HG03354 (cell line): ENCODE results near the gene ELK3.

Experiments
- ATAC-seq: cut with Tn5 transposase; IDR thresholded peaks from one replicate; pipeline ENCODE4 v1.9.1; 2021; ENCODE audit warnings: mild to moderate bottlenecking; ENCODE audit not compliant: unreplicated experiment, poor library complexity, severe bottlenecking

Gene ELK3

DNA sequence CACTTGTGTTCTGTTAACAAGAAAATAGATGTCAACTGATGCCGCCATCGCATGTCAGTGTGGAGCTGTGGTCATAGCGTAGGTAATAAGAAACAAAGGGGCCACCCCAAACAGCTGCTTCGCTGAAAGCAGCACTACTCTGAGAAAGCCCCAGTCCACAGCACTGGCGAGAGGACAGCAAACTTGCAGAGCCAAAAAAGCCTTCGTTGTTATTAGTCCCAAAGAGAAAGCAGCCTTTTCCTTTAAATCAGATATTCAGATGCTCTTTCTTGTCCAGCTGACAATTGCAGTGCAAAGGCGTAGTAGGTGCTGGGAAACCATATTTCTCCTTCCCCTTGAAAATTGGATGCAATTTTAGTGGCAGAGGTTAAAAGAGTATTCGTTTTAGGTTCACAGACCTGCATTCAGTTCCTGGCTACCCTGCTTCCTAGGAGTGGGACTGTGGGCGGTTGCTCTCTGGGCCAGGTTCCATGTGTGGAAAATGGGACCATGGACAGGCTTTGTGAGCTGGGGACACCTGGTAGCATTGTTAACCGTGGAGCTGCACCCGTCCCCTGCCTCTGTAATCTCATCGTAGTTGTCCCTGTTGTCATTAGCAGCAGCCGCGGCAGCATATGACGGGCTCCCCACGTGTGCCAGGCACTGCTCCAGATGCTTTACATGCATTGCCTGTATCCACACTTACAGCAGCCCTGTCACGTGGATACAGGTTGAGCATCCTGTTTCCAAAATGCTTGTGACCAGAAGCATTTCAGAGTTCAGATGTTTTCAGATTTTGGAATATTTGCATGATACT is 54.2 kb downstream of the ELK3 start:
- no peak for ATAC-seq

DNA sequence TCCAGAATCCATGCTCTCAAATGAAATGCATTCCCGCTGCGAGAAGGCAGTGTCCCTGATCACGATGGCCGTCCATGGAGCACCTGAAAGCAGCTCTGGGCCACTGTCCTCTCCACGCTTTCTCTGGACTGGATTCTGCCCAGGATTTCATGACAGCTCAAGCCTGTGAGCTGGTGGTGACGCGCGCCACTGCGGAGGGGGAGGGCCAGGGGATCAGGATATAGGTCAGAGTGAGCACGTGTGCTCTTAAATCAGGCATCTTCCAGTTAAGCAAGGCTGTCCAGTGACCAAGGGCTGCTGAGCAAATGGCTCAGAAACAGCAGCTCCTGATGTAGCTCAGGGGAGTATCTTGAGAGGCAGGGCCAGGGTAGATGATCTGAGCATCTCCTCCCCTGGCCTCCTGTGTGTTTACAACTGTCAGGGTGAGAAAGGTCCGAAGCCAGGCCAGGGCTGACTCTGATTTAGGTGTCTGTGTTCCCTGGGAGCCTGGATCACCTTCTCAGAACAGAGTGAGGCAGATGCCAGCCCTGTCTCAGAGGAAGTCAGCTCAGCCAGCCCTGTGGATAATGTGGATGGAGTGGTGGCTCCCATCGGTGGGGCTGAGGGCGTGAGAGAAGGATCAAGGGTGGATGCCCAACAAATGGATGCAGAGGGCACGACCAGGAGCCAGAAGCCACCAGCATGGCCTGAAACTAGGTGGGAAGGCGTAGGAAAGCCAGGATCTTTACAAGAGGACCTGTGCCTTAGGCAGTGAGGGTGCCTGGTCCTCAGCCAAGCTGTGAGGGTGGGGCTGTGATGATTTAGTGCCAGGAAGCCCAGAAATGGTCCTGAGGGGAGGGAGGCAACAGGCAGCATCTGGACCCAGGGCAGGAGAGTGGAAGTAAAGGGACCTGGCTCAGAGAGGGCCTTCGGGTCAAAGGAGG is 55.3 kb downstream of the ELK3 start:
- ATAC-seq = no peak

DNA sequence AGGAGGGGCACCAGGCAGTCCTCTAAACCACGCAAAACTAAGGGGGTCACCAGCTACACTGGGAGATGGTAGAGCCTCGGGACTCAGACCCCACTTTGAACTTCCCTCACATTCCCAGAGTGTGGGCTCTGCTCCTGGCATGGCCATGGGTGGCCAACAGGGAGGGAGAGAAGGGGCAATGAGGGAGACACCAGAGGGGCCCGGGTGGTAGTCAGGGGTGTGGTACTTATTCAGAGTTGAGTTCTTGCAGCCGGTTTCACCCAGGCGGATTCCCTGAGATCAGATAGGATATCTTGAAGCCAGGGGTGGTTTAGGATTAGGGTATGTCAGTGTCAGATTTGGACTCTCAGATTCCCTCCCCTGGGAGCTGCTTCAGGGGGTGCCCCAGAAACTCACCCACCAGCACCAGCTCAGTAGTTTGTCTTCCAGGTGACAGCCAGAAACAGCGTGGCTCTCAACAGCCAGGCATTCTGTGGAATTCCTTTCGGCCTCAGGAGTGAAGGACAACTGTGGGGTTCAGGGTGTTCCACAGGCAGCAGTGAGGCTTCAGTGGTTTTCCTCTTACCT is 56.0 kb downstream of the ELK3 start:
- no peak for ATAC-seq

DNA sequence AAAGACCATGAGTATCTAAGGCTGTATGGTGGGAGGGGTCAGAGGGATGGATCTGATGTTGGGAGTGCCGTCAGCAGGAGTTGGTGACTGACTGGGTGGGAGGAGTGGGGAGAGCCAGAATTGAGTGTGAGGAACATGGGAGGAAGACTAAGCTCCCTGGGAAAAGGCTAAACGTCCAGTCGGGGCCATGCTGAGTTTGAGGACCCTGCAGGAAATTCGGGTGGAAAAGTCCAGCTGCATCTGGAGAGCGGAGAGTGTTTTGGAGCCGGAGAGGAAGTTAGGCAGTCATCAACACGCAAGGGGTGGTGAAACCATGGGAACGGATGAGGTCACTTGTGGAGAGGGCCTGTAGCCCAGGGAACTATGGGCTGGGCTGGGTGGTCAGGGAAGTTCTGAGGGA is 60.9 kb downstream of the ELK3 start:
- ATAC-seq = no peak

DNA sequence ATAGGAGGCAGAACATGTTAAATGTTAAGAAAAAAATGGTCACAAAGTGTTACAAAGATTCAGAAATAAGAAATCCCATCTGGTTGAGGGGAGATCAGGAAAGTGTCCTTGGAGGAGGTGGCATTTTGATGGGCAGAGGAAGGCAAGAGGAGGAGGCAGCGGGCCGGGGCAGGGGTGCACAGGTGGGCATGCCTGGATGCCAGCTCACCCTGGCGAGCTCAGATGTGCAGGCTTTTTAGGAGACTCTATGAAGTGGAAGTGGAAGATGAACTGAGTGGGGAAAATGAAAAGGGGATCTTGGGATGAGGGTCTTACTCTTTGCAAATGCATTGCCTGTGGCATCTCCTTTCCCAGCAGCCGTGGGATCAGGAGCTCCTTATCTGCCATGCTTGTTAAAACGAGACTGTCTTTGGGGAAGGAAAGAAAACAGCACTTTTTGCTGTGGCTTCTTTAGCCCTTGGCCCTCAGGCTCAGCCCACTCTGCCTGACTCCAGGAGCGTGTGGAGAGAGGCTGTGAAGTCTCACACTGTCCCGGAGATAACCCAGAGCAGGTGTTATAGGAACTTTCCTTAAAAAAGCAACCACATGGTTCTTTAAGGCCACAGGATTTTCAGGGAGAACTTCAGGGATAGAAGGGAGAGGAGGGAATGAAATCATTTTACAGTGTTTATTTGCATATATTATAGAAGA is 62.6 kb downstream of the ELK3 start:
- ATAC-seq = no peak

DNA sequence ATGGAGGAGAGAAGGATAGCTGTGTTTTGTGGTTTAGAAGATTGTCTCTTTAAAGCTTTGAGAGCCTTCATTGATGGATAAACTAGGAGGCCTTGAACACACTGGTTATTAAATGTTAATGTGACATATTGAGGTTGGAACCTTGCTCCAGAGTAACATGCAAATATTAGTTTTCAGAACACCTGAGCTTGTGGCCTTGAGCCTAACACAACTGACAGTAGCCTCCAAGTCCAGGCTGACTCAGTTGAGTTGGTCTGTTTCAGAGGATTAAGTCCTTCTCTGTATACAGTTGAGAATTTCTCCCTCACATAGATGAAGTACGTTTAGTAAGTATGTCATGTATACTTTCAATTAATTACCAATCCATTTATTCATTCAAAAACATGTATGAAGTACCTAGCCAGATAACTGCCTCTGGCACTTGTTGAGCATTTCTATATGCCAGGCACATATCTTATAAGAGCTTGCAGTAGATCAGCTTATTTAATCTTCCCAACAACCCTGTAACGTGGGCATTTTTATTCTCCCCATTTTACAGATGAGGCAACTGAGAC is 63.5 kb downstream of the ELK3 start:
- no peak for ATAC-seq

DNA sequence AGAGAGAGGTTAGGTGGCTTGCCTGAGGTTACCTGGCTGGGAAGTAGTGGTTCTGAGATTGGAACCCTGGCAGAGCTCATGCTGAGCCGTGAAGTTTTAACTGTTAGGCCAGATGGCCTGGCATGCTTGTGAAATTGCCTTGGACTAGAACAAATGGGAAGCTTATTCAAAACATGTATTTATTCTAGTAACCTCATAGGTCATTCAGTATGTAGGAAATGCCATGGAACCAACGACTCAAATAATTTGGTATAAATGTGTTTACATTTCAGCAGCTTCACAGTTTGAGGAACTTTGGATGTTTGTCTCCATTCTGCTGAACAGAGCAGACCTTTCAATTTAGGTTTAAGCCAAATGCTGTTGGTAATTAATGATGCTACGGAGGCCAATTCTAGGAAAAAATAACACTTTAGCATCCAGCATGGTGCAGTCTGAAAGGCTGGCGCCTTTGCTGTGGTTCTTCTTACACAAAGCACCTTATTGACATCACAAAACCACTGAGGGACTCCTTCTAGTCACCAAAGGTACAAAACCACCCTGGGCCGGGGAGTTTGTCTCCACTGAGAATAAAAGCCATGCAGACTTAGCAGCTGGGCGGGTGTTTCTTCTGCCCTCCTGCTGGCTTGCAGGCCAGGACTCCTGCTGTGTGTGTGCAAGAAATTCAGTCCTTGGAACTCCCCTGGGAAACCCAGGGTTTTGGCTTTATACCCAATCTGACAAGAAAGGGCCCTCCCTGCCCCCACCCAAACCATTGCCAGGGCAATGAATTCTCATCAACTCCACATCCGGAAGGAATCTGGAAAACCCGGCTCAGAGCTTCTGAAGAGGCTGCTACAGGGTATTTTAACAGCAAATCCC is 64.2 kb downstream of the ELK3 start:
- ATAC-seq = no peak

DNA sequence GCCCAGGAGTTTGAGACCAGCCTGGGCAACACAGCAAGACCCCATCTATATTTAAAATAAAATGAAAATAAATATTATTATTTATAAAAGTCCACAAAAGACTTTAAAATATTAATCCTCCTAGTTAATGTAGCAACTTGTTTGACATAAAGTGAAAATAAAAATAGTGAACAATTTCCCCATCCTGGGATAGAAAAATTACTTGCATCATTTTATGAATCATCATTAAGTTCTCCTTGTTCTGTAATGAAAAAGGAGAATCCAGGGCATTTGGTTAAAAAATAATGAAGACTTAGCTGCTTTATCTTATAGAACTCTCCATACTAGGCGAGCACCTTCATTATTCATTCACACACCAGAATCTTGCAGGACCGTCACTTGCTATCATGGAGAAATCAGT is 66.1 kb downstream of the ELK3 start:
- no peak for ATAC-seq

DNA sequence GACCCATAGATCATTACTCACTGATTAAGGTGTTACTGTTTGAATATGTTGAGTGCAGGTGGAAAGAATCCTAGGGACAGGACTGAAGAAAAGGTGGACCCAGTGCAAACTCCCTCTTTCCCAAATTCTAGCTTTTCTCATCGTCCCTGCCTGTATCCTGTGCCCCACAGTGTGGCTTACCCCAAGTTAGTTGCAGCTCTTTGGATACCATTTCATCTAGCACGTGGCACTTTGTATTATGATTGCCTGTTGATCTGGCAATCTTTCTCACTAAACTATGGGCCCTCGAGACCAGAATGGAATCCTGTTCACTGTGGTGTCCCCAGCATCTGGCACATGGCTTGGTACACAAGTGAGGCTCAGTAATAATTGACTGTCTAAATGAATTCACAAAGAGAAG is 66.5 kb downstream of the ELK3 start:
- no peak for ATAC-seq

DNA sequence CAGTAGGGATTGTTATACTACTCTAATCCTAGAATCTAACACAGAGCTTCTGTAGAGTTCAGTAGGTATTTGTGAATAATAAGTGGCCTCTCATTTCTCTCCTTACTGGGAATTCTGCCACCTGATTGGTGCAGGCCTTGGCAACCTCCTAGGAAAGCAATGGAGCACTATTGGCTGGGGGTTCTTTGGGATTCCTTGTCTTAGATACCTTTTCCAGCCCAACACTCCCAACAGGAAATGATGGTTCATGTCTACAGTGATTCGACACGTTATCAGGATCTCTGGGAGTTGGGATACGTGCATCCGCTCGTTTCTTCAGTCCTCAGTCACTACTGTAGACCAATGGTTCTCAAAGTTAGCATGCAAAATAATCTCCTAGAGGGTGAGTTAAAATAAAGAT is 67.4 kb downstream of the ELK3 start:
- no peak for ATAC-seq

DNA sequence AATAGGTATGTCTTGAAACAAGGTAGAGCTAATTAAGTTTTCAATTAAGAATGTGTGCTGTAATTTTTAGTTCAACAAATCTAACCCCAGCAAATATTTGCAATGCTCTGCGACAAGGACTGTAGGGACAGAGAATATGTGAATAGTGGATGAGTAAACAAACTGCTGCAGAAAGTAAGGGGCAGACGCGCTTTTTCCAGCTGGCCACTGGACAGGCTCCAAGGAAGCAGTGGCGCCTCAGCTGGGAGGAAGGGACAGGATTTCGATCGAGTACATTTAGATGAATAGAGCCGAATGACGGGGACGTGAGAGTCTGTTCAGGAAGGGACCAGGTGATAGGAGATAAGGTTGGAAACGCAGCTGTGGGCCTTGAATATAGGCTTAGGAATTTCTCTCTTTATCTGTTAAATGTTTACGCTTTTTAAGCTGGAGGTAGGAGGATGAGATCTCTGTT is 69.3 kb downstream of the ELK3 start:
- ATAC-seq = no peak

DNA sequence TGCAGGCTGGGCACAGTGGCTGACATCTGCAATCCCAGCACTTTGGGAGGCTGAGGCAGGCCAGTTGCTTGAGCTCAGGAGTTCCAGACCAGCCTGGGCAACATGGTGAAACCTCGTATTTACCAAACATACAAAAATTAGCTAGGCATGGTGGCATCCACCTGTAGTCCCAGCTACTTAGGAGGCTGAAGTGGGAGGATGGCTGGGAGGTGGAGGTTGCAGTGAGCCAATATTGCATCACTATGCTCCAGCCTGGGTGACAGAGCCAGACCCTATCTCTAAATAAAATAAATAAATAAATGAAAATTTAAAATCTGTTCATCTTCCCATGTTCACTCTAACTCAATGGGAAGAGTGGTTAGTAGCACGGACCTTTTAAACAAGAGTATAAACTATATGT is 71.2 kb downstream of the ELK3 start:
- ATAC-seq = no peak

DNA sequence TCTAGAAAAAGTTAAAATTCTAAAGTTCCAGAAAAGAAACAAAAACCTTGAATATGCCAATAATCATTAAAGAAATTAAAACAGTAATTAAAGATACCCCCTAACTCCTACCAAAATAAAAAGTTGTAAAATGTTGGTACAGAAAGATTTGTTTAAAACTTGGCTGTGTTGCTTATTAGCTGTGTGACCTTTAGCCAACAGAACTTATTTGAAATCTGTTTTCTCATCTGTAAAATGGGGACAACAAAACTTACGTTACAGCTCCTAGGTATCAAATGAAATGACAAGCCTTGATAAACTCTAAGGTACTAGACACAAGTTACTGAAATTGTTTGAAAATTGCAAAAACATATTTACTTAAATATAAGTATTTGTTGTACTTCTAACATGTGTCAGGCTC is 71.7 kb downstream of the ELK3 start:
- no peak for ATAC-seq

DNA sequence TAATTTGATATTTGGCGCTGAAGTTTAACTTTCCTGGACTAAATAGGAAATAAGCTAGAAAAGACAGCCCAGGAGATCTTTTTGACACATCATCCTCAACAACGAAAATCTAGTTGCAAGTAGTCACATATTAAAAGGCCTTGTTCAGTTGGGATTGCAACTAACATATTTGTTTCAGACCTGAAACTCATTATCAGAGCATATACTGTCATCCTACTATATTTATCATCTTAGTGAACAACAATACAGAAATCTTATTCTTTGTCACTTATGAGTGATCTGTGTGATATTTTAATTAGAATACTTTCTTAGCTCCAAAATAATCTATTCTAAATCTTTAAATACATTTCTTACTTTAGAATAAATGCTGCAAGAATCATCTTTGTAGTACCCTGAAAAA is 72.1 kb downstream of the ELK3 start:
- ATAC-seq = no peak

DNA sequence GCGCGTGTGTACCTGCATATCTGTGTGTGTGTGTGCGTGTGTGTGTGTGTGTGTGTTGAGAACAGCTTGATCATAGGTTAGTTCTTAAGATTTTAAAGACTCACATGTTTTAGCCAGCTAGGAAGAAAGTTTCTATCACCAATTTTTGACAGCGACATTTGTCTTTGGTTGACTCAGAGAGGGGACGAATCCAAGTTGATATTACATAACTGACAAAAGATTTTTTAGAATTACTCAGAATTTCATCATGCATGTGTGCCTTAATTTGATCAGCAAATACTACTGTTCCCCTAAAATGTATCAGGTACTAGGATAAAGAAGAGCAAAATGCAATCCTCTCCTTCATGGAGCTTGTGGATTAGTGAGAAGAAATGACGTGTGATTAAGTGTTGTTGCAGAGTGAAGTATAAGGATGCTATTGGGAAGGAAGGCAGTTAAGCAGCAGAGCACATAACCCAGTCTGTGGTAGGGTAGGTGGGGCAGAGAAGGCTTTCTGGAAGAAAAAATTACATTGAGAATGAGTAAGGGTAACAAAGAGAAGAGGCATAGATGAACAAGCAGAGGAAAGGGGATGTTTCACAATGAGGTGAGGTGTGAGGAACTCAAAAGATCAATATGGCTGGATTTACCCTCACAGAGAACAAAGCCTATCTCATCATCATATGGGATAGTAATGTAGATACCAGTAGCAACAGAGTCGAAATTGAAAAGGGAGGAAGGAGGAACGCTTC is 77.5 kb downstream of the ELK3 start:
- no peak for ATAC-seq

DNA sequence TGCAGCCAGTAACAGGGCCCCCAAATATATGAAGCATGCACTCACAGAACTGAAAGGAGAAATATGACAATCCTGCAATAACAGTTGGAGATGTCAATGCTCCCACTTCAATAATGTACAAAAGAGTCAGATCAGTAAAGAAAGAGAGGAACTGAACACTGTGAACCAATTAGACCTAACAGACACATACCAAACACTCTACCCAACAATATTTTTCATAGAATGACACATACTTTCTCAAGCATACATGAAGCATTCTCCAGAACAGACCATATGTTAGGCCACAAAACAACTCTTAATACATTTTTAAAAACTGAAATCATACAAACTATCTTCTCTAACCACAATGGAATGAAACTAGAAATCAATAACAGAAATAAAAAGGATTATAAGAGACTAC is 80.2 kb downstream of the ELK3 start:
- ATAC-seq = peak; percentile 66

DNA sequence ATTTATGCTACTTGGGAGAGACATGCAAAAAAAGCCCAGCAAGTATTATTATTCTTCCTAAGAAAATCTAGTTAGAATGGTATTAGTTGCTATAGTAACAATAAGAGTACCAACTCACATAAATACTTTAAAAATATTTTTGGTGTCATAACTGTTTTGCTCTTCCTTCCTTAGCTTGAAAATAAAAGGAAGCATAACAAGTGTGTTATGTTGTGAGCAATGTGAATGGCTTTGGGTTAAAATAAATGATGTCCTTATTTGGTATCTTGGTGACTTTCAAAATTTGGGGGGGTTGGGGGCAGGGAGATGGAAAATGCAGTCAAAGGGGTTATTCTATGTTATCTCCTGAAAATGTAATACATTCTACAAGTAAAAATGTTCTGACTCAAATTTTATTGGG is 91.0 kb downstream of the ELK3 start:
- ATAC-seq = no peak

DNA sequence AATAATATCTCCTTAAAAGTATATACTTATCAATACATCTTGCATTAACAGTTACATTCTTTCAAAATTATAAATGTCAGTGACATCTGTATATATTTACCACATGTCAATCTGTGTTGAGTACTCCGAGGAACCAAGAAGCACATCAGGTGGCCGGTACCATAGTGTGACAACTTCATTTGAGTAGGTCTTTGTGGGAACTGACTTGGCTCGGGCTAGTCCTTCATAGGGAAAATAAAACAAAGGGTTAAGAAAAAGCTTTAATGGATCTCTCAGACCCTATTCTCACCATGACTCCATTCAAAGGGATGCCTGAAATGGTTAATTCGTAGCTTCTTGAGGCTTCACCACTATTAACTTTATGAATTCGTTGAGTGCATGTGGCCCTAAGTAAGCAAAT is 94.9 kb downstream of the ELK3 start:
- no peak for ATAC-seq
